HepG2 (cell line): ENCODE data around the gene ADARB2. TPM values are rescaled to one million over a fixed set of nuclear protein-coding genes. Genes with fewer than 3 reads are reported as not detected.

Experiments
- ATAC-seq: fragments of 200-7000 bp; cut with Tn5 transposase; 3 replicates; pipeline ENCODE4 v1.9.1; 2020; ENCODE audit warnings: mild to moderate bottlenecking, moderate library complexity
- BruUV-seq: library from RNA; stranded (reverse); fragments of 400-500 nt; replicated peaks from 2 replicates; lab custom pipeline; 2021; lab: Mats Ljungman, UMichigan
- CTCF ChIA-PET: fragments of 300-600 bp; formaldehyde crosslinking; extraction: SDS; loops from one replicate; lab custom pipeline; 2021; ENCODE audit warnings: low total read pairs, inconsistent platforms, low intra/inter-chr PET ratio; lab: Yijun Ruan, JAX
- POLR2A ChIA-PET: fragments of 350-600 bp; sonication (Branson Sonifier 250); formaldehyde crosslinking; loops from one replicate; lab custom pipeline; 2020; ENCODE audit warnings: antibody characterized with exemption, inconsistent platforms; lab: Yijun Ruan, JAX
- DNase-seq: peaks from one replicate; pipeline ENCODE4 v3.0.0-alpha.2; 2015; ENCODE audit warnings: low spot score
- FAIRE-seq: peaks from 3 replicates; lab custom pipeline; 2011; peaks lifted over from hg19 to GRCh38; lab: Jason Lieb, UNC
- H2AFZ ChIP-seq: one replicate; pipeline ENCODE4 v1.6.1; 2011; ENCODE audit warnings: low read length, inconsistent platforms
- H3K27ac ChIP-seq: fragments of 300-600 bp; 3 replicates; pipeline ENCODE4 v1.8.0; 2011; ENCODE audit warnings: mixed run types, mild to moderate bottlenecking, mixed read lengths, low read length, inconsistent platforms; ENCODE audit not compliant: insufficient read depth; ENCODE audit errors: extremely low read length
- H3K27me3 ChIP-seq, 2 experiments: fragments of 200-600 bp in 1 of 2; 2 replicates in 1 of 2; 3 replicates in 1 of 2; pipeline versions ENCODE4 v1.6.0 to v1.8.0; 2011; ENCODE audit warnings: low read length in 2 of 2, mild to moderate bottlenecking in 2 of 2, moderate library complexity in 2 of 2, inconsistent platforms in 1 of 2; ENCODE audit not compliant: insufficient read depth in 2 of 2, control insufficient read depth in 1 of 2
- H3K36me3 ChIP-seq, 2 experiments: fragments of 200-600 bp in 1 of 2; replicated peaks in 1 of 2; 2 replicates in 1 of 2; 3 replicates in 1 of 2; pipeline versions ENCODE4 v1.5.1 to v1.8.0; 2011; ENCODE audit warnings: low read length in 2 of 2, inconsistent platforms in 1 of 2; ENCODE audit not compliant: insufficient read depth in 2 of 2, control insufficient read depth in 1 of 2
- H3K4me1 ChIP-seq: 2 replicates; pipeline ENCODE4 v1.5.1; 2012; ENCODE audit warnings: low read length, inconsistent platforms; ENCODE audit not compliant: insufficient read depth
- H3K4me2 ChIP-seq: 2 replicates; pipeline ENCODE4 v1.6.0; 2011; ENCODE audit warnings: low read depth, low read length, inconsistent platforms
- H3K4me3 ChIP-seq, 3 experiments: fragments of 200-600 bp in 1 of 3; sonication (generic), shearing (Covaris generic) in 1 of 3; replicated peaks in 1 of 3; 2 replicates each; pipeline ENCODE4 v1.5.1; 2011 to 2016; ENCODE audit warnings: low read length in 3 of 3, inconsistent platforms in 2 of 3, low read depth in 2 of 3, mild to moderate bottlenecking in 2 of 3, control low read depth in 1 of 3, mixed read lengths in 1 of 3; ENCODE audit not compliant: insufficient read depth in 1 of 3
- H3K79me2 ChIP-seq: one replicate; pipeline ENCODE4 v1.6.1; 2011; ENCODE audit warnings: low read length, inconsistent platforms; ENCODE audit not compliant: insufficient read depth
- H3K9ac ChIP-seq: 2 replicates; pipeline ENCODE4 v1.6.0; 2011; ENCODE audit warnings: mild to moderate bottlenecking, low read depth, low read length, inconsistent platforms; ENCODE audit not compliant: insufficient read depth
- H3K9me3 ChIP-seq: 2 replicates; pipeline ENCODE4 v1.5.1; 2012; ENCODE audit warnings: mild to moderate bottlenecking, low read length
- H4K20me1 ChIP-seq: 2 replicates; pipeline ENCODE4 v1.6.0; 2011; ENCODE audit warnings: inconsistent platforms, mild to moderate bottlenecking, low read length, moderate library complexity; ENCODE audit not compliant: insufficient read depth
- ATF7 ChIP-seq, 2 experiments: fragments of 450-650 bp in 1 of 2; sonication (generic) in 1 of 2; formaldehyde crosslinking in 1 of 2; IDR thresholded peaks; 2 replicates each; pipeline versions ENCODE4 v1.4.0 to v1.6.1; 2016 to 2020; ENCODE audit warnings: antibody characterized with exemption in 1 of 2, mild to moderate bottlenecking in 1 of 2, missing genetic modification reagents in 1 of 2
- BCLAF1 ChIP-seq: fragments of 450-650 bp; IDR thresholded peaks from 2 replicates; pipeline ENCODE4 v1.6.1; 2017; ENCODE audit warnings: mild to moderate bottlenecking
- CBFB ChIP-seq: sonication (generic); formaldehyde crosslinking; IDR thresholded peaks from 2 replicates; pipeline ENCODE4 v1.4.0; 2020; ENCODE audit warnings: missing genetic modification reagents
- FIP1L1 ChIP-seq: fragments of 200-400 bp; formaldehyde crosslinking; IDR thresholded peaks from 2 replicates; pipeline ENCODE4 v1.6.1; 2018; ENCODE audit warnings: low read depth, mild to moderate bottlenecking, low read length, moderate library complexity, borderline replicate concordance; ENCODE audit not compliant: insufficient read depth
- IKZF5 ChIP-seq: IDR thresholded peaks from 2 replicates; pipeline ENCODE4 v1.6.1; 2018; ENCODE audit warnings: missing genetic modification reagents, mild to moderate bottlenecking, missing compliant biosample characterization
- KDM5A ChIP-seq: fragments of 200-600 bp; sonication (generic); IDR thresholded peaks from 2 replicates; pipeline ENCODE4 v1.7.0; 2018; ENCODE audit warnings: antibody characterized with exemption, mild to moderate bottlenecking, low read length, borderline replicate concordance
- KLF12 ChIP-seq: sonication (generic); formaldehyde crosslinking; IDR thresholded peaks from 2 replicates; pipeline ENCODE4 v1.4.0; 2020; ENCODE audit warnings: missing genetic modification reagents, borderline replicate concordance
- PATZ1 ChIP-seq: sonication (generic); formaldehyde crosslinking; IDR thresholded peaks from 2 replicates; pipeline ENCODE4 v1.4.0; 2020; ENCODE audit warnings: missing genetic modification reagents
- REST ChIP-seq, 2 experiments: IDR thresholded peaks; 2 replicates each; pipeline ENCODE4 v1.6.1; 2011 to 2012; ENCODE audit warnings: low read length in 2 of 2, borderline replicate concordance in 1 of 2, low read depth in 1 of 2, mild to moderate bottlenecking in 1 of 2, moderate library complexity in 1 of 2
- TBP ChIP-seq: sonication (generic); formaldehyde crosslinking; IDR thresholded peaks from 2 replicates; pipeline ENCODE4 v1.5.0; 2020; ENCODE audit warnings: missing genetic modification reagents
- TEAD3 ChIP-seq: optimal IDR thresholded peaks from 2 replicates; pipeline ENCODE3; 2016; ENCODE audit warnings: borderline replicate concordance
- ZNF224 ChIP-seq: sonication (generic); formaldehyde crosslinking; IDR thresholded peaks from 2 replicates; pipeline ENCODE4 v1.5.0; 2020; ENCODE audit warnings: mild to moderate bottlenecking, missing genetic modification reagents
- ZNF274 ChIP-seq: sonication (generic); formaldehyde crosslinking; IDR thresholded peaks from 2 replicates; pipeline ENCODE4 v1.5.1; 2020; ENCODE audit warnings: mild to moderate bottlenecking, missing genetic modification reagents
- ZNF44 ChIP-seq: sonication (generic); formaldehyde crosslinking; IDR thresholded peaks from 2 replicates; pipeline ENCODE4 v1.5.1; 2020; ENCODE audit warnings: mild to moderate bottlenecking, missing genetic modification reagents
- ZNF674 ChIP-seq: sonication (generic); formaldehyde crosslinking; IDR thresholded peaks from 2 replicates; pipeline ENCODE4 v1.5.0; 2020; ENCODE audit warnings: low read depth, mild to moderate bottlenecking, missing genetic modification reagents
- ZNF7 ChIP-seq: IDR thresholded peaks from 2 replicates; pipeline ENCODE4 v1.6.1; 2016; ENCODE audit warnings: missing biosample characterization, missing genetic modification reagents
- WGBS: methylation state at CpG from one replicate; pipeline ENCODE4 v1.1.6; 2017; ENCODE audit warnings: low lambda C conversion rate; 5-methylcytosine and 5-hydroxymethylcytosine counted together
- in situ Hi-C: cut with HindIII; loops from 2 replicates; pipeline ENCODE4 v1.10.0; 2017; ENCODE audit warnings: low pct_unique_long_range_greater_than_20kb; ENCODE audit not compliant: extremely low pct_ligation_motif_present
- intact Hi-C: fragments of 100-400 bp; cut with micrococcal nuclease; formaldehyde crosslinking; loops from one replicate; pipeline ENCODE4 v1.10.0; 2022; ENCODE audit not compliant: unreplicated experiment
- polyA plus RNA-seq, 8 experiments: library from polyadenylated mRNA; depleted of rRNA in 3 of 8; stranded (reverse) in 7 of 8; unstranded in 1 of 8; fragments of >200 nt; fragmentation: Illumina TruSeq in 4 of 8; extraction: Trizol in 4 of 8; gene quantifications; 2 replicates each; pipeline versions ENCODE4 v1.2.1 to v1.2.3, GENCODE V29; 2011 to 2016; ENCODE audit warnings: low read depth in 4 of 8, missing spikeins in 1 of 8, mixed read lengths in 1 of 8; ENCODE audit not compliant: insufficient read depth in 1 of 8
- total RNA-seq, 5 experiments: library from RNA; depleted of rRNA; stranded (reverse); fragments of >200 nt; fragmentation: Illumina TruSeq; extraction: Trizol; gene quantifications; 2 replicates each; pipeline ENCODE4 v1.2.3, GENCODE V29; 2016; ENCODE audit warnings: low read depth in 1 of 5

Gene ADARB2
- total and polyA plus RNA-seq, 2 of the 13 experiments (the other 11 are each of a cell fraction or from before 2014, with no cell fraction given), result not detected

GRCh38 chr10:1558906-1559305, 178.4 kb downstream of the ADARB2 start:
- FAIRE-seq (no peak), DNase-seq (no peak), ATAC-seq (no peak)
- intact Hi-C loops, result no loop called here
- Histone ChIP-seq H2AFZ (no peak overlapping the region), H3K9ac (no peak overlapping the region), H3K79me2 (no peaks in the 10 kb centered on the region), H3K4me2 (no peak overlapping the region), H3K27ac (no peak overlapping the region), H4K20me1 (no peaks in the 10 kb centered on the region), H3K4me3 (no peak overlapping the region), H3K9me3 (no peaks in the 10 kb centered on the region), H3K4me1 (no peaks in the 10 kb centered on the region), H3K36me3 (no peaks in the 10 kb centered on the region), H3K27me3 (peaks cover 2 to 56% of the 10 kb centered on the region in 2 experiments)
- WGBS, result 6% methylated on average over 3 of the region's 4 CpGs
- in situ Hi-C loops, result no loop called here
- TF ChIP-seq ZNF224 (CRISPR knock-in tag), result no peak
- no peak for TF ChIP-seq BCLAF1
- no peak for TF ChIP-seq KDM5A
- no peak for TF ChIP-seq CBFB (CRISPR knock-in tag)
- no peak for TF ChIP-seq PATZ1
- TF ChIP-seq ATF7 (IDR thresholded peaks at IDR 0.05), result no peak
- TF ChIP-seq ATF7 (CRISPR knock-in tag; IDR thresholded peaks at IDR 0.05), result no peak
- no peak for TF ChIP-seq TBP (CRISPR knock-in tag)
- no peak for TF ChIP-seq ZNF44 (CRISPR knock-in tag)
- no peak for TF ChIP-seq IKZF5 (CRISPR knock-in tag)
- no peak for TF ChIP-seq FIP1L1
- no peak for TF ChIP-seq REST (IDR thresholded peaks at IDR 0.05; ENCODE audit: borderline replicate concordance in 1 of 2, low read depth in 1 of 2, low read length in 2 of 2)
- TF ChIP-seq KLF12 (CRISPR knock-in tag), result no peak
- no peak for TF ChIP-seq ZNF7
- TF ChIP-seq ZNF274, result no peak
- TF ChIP-seq TEAD3 (CRISPR knock-in tag), result no peak
- no peak for TF ChIP-seq ZNF674
- CTCF ChIA-PET, result no interaction called here
- POLR2A ChIA-PET, result no interaction called here
- no TSS peak for BruUV-seq
